NK-92 treated with Interleukin-12 subunit alpha and Interleukin-12 subunit beta, amount 100 ng/mL, for 24 hours (cell line): ENCODE results near the gene EFCC1.
"Not testable (repeated sequence)": the region's sequence is repeated elsewhere in the genome, so short reads cannot be mapped to it uniquely, and the experiment has no call there.

Experiments
- DNase-seq: peaks from one replicate; lab custom pipeline; 2025; lab: John Stamatoyannopoulos, UW

The EFCC1 gene

DNA sequence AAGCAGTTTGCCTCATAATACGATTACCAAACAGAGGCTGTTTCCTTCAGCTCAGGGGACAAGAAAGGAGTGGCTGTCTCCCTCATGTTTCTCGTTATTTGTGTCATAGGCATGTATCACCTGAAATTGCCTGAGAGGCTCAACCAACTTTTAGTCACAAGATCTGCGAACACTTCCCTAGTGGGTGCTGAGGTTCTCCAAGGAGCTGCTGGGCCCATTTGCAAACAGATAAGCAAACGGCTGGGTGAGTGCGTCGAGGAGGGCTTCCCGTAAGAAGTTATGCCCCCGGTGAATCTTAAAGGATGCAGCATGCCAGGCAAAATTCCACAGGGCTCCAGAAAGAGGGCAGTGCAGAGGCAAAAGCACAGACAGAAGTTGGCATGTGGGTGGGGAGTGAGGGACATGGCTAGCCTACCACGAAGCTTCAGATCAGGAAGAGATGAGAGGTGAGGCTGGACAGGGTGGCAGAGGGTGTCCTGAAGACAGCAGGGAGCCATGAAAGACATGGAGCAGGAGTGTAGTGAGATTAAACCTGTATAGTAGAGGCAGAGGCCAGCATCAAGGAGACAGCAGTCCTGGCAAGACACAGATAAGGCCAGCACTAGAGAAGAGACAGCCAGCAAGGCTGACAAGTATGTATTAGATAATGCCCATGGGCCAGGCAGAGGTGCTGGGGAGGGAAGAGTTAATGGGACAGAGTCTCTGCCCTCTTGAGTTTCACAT is 55.5 kb downstream of the EFCC1 start:
- DNase-seq = no peak

DNA sequence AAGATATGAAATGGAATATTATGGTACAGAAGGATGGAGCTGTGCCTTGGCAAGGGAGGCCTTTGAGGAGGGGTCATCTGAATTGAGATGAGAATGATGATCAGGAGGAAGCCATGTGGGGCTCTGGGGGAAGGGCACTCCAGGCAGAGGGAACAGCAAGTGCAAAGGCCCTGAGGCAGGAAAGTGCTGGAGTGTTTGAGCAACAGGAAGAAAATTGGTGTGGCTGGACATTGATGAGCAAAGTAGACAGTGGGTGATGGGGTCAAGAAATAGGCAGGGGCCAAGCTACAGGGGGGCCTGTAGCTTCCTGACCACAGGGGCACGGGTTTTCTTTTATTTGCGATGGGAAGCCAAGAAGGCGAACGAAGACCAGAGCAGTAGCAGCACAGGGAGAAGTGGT is 56.1 kb downstream of the EFCC1 start:
- DNase-seq = no peak

DNA sequence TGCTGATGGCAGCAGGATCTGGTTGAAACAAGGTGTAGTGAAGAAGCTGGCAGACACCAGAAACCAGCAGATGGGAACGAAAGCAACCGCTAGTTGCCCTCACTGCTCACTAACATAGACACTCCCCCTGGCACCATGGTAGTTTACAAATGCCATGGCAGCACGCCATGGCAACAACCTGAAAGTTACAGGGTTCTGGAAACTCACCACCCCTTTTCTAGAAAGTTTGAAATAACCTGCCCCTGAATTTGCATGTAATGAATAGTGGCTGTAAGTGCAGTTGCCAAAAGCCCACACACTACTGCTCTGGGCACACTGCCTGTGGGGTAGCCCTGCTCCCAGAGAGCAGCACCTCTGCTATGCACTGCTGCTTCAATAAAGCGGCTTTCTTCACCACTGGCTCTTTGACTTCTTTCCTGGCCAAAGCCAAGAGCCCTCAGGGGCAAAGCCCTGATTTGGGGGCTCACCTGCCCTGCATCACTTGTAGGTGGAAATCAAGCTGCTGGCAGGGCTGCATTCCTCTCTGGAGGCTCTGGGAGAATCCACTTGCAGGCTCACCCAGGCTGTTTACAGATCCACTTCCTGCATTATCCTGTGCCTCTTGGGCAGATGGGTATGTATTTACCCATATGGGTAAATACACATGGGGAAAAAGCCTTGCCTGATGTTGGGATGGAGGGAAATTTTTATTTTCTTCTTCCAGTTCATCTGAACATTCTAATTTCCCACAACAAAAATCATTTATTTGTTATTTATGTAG is 57.5 kb downstream of the EFCC1 start:
- no peak for DNase-seq

DNA sequence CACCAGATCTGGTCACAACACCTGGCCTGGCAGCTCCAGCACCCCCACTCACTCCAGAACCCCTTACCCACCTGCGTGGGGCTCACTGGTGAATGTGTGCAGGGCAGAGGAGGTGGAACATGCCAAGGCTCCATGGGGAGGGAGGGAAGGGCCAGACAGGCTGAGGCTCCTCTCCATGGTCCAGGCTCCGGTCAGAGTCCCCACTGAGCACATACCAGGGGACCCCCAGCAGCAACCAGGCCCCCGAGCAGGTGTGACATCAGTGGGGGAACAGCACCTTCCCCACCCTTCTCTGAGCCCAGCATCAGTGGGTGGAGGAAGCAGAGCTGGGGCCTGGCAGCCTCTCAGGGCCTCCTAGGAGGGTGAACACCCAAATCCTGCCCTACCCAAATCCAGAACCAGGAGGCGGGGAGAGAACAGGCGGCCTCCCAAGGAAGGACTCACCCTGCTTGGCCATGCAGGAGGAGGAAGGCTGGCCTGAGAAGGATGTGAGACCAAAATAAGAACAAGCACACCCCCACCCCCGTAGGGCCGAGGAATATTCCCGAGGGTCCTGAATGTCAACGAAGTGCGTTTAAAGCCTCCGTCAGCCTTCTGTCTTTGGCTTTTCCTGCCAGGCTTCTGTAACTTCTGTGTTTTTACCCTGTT is 58.3 kb downstream of the EFCC1 start:
- no peak for DNase-seq

DNA sequence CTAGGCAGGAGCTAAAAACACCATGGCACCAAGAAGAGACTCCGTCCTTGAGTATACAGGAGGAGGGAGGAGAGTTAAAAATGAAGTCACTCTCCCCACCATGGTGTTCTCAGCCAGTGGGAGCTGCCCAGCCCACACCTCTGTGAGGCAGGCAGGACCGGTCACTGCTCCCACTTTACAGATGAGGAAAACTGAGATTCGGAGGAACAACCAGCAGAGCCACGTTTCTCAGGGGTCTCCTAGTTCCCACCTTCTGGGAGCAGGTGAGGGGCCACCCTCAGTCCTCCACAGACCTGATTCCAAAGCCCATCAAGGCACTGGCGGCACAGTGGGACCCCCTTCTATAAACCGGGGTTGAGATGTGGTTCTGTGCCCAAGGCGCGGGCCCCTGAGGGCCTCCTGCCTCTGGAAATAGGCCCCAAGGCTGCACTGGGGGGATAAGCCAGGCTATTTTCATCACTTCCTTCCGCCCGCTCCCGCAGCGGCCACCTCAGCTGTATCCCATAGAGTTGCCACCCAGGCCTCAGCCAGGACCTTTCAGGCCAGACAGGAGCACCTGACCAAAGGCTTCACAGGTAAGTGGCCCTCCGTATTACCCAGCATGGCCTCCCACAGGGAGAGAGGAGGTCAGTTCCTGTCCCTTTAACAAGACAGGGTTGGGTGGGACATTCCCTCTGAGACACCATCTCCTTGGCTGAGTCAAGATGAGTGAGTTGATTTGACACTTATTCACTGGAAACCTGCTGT is 59.3 kb downstream of the EFCC1 start, which contains the start of gene GP9:
GP9 (plus strand) TSS at position 504 of the 747 bp plus-strand sequence. CDS start 961 bp downstream, outside the sequence.
- DNase-seq = no peak

GRCh38 chr3:129061023-129061887 is 60.2 kb downstream of the EFCC1 start:
- DNase-seq = no peak

GRCh38 chr3:129061888-129062834 is 61.1 kb downstream of the EFCC1 start:
- DNase-seq = no peak

GRCh38 chr3:129063091-129063640 is 62.1 kb downstream of the EFCC1 start:
- no peak for DNase-seq

DNA sequence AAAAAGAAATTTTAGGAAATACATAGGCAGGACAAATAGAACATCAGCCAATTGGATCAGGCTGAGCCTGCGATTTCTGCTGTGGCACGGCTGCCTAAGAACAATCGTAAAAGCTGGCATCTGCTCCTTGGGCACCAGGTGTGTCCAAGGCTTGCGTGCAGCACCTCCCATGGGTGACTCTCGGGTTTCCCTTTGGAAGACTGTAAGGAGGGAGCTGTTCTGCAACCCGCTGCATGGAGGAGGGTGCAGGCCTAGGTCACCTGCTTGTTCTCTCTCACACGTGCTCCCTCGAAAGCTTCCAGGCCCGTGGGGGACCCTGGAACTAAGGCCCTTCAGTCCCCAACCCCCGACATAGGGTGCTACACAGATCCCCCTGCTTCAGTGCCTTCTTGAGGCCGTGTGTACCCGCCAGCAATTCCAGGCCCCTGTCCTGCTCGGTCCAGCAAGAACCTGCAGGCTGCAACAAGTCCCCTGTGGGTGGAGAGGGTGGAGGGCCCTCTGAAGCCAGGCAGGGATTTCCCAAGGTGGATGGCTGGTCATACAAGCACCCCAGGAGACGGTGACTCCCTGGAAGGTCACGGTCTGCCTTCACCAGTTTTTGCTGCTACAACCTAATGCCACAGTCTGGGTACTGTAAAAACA is 62.9 kb downstream of the EFCC1 start:
- DNase-seq = no peak

GRCh38 chr3:129065016-129065719 is 64.1 kb downstream of the EFCC1 start:
- DNase-seq = no peak

DNA sequence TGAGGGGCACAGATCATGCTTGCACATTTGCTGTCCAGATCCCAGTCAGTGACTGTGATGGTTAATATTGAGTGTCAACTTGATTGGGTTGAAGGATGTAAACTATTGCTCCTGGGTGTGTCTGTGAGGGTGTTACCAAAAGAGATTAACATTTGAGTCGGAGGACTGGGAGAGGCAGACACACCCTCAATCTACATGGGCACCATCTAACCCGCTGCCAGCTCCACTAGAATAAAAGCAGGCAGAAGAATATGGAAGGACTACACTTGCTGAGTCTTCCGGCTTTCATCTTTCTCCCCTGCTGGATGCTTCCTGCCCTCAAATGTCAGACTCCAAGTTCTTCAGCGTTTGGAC is 64.6 kb downstream of the EFCC1 start:
- DNase-seq = no peak

GRCh38 chr3:129067719-129068118 is 66.6 kb downstream of the EFCC1 start:
- not testable (repeated sequence) for DNase-seq

DNA sequence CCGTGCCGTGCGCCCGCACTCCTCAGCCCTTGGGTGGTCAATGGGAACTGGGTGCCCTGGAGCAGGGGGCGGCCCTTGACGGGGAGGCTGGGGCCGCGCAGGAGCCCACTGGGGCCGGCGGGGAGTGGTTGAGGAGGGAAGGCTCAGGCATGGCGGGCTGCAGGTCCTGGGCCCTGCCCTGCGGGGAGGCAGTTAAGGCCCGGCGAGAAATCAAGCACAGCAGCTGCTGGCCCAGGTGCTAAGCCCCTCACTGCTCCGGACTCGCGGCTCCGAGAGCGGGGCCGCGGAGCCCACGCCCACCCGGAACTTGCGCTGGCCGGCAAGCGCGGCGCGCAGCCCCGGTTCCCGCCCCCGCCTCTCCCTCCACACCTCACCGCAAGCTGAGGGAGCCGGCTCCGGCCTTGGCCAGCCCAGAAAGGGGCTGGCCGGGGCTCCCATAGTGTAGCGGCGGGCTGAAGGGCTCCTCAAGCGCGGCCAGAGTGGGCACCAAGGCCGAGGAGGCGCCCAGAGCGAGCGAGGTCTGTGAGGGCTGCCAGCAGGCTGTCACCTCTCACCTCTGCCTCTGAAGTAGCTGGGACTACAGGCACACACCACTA is 67.3 kb downstream of the EFCC1 start:
- DNase-seq = no peak

GRCh38 chr3:129069313-129070085 is 68.4 kb downstream of the EFCC1 start:
- DNase-seq = not testable (repeated sequence)

DNA sequence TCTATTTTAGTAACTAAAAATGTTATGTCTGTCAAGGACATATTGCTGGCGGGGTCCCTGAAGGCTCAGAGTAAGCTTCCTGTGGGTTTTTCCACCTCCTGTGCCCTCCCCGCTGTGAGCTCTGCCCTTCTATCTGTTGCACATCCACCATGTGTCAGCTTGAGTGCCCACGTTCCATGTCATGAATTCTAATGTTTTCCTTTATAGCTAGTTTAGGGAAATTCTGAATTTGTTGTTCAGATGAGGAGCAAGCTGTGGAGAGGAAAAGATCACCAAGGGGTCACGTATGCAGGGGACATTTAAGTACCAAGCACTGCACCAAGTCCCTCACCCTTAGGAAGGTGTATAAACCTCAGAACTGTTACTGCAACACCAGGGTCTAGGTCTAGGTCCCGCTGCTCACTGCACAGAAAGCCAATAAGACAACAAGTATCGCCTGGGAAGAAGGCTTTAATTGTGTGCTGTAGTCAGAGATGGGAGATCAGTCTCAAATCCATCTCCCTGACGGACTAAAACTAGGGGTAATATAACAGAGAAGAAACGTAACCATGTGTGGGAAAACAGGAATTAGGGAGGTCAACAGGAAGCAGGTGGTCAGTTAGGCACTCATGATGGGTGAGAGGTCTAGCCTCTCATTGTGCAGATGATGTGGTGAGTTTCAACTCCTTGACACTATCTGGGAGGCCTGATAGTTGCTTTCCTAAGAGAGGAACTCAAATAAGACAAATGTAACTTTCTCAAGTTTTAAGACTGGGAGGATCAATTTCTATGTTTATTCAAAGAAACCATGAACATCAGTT is 69.2 kb downstream of the EFCC1 start:
- no peak for DNase-seq

GRCh38 chr3:129077222-129077621 is 76.1 kb downstream of the EFCC1 start:
- DNase-seq = no peak

GRCh38 chr3:129078510-129078909 is 77.4 kb downstream of the EFCC1 start:
- DNase-seq = no peak
